Esophagus mucosa (tissue), 1 donor: Measurements from ENCODE around the gene LIMS2. TPM values are rescaled to one million over a fixed set of nuclear protein-coding genes. Genes with fewer than 3 reads are reported as not detected.

Experiments
- ATAC-seq: fragments of 200-7000 bp; cut with Tn5 transposase; one replicate; pipeline ENCODE4 v1.9.1; 2020
- total RNA-seq: library from RNA; stranded (reverse); gene quantifications from one replicate; pipeline ENCODE4 v1.2.4, GENCODE V29; 2023
- donor health status: DM: yes; HTN: yes; CAD: no.

LIMS2 gene
- total RNA-seq, 1 donor from 2014 or later = 6.0 TPM

GRCh38 chr2:127700527-127701192 is 25.3 kb upstream of the LIMS2 start:
- peak; percentile 78 for ATAC-seq

- no peak for ATAC-seq
These were observed 23.4 kb upstream of the LIMS2 start for GRCh38 chr2:127698553-127699355.

GRCh38 chr2:127697482-127698180 is 22.3 kb upstream of the LIMS2 start:
- no peak for ATAC-seq

DNA sequence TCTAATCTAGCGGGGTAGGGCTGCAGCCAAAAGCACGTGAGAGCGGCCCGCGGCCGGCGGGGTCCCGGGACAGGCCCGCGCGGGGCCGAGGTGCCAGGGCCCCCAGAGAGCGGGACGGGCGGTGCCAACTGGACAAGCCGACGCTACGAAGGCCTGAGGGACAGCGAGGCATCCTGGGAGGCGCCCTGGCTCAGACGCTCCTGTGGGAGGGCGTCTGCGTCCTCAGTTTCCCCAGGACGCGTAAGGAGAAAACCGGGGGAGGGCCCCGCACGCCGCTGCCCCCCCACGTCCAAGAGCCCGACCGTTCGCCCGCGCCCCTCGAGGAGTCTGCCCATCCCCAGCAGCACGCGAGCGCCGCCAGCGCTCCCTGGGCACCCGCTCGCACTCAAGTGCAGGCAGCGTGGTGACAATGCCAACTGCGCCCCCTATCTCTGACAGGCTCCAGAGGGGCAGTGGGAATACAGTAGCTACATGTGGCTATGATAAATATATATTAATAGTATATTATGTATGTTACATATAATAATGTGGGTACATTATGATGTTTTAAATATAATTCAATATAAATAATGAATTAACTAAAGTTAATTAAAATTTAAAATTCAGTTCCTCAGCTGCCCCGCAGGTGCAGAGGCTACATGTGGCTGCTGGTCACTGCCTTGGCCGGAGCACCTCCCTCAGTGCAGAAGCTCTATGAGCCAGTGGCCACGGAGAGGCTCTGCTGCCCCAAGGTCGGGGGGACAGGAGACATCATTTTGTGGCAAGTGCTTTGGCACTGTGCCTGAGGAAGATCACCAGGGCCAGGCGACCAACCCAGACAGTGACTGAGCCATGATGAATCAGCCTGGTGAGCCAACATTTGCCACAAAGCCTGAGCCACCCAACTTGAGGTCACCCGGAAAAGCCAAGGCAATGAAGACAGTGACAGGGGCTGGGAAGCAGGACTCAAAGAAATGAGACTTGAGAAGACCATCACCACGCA is 20.5 kb upstream of the LIMS2 start:
- peak; percentile 56 for ATAC-seq

DNA sequence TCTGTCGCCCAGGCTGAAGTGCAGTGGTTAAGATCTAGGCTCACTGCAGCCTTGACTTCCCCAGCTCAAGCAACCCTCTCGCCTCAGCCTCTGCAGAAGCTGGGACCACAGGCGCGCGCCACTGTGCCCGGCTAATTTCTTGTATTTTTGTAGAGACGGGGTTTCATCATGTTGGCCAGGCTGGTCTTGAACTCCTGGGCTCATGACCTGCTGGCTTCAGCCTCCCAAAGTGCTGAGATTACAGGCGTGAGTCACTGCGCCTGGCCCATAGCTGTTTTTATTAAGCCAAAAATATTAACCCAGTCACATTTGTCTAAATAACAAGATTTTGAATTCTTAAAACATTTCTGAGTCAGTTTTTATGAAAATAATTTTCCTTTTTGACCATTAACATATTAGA is 19.7 kb upstream of the LIMS2 start:
- no peak for ATAC-seq

DNA sequence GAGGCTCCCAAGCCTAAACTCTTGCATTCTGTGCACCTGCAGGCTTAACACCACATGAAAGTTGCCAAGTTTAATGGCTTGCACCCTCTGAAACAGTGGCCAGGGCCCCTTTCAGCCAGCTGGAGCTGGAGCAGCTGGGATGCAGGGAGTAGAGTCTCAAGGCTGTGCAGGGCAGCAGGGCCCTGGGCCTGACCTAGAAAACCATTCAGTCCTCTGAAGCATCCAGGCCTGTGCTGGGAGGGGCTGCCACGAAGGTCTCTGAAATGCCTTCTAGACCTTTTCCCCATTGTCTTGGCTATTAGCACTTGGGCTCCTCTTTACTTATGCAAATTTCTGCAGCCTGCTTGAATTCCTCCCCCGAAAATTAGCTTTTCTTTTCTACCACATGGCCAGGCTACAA is 15.4 kb upstream of the LIMS2 start:
- no peak for ATAC-seq

DNA sequence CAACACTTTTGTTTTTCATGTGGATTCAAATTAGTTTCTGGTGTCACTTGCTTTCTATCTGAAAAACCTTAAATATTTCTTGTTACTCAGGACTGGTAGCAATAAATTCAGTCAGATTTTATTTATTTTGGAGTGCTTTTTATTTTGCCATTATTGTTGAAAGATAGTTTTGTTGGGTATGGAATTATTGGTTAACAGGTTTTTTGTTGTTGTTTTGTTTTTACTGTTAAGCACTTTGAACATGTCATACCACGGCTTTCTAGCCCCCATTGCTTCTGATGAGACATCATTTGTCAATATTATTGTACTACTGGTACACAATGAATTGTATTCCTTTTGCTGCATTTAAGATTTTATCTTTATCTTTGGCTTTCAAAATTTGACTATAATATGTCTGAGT is 13.1 kb upstream of the LIMS2 start:
- ATAC-seq = no peak

GRCh38 chr2:127685410-127686080 is 10.2 kb upstream of the LIMS2 start:
- peak; percentile 28 for ATAC-seq

DNA sequence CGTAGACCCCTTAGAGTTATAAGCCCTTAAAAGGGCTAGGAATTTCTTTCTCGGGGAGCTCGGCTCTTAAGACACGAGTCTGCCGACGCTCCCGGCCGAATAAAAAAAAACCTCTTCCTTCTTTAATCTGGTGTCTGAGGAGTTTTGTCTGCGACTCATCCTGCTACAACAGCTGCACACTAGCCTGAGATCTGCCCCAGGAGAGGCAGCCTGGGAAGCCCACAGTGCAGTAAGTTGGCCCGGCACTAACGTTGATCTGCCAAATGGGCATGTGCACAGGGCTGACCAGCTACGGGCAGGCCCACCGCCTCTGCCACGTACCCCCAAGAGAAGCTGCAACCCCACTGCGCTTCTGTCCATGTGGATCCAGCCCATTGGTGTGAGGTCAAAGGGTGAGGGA is 8.4 kb upstream of the LIMS2 start:
- no peak for ATAC-seq

DNA sequence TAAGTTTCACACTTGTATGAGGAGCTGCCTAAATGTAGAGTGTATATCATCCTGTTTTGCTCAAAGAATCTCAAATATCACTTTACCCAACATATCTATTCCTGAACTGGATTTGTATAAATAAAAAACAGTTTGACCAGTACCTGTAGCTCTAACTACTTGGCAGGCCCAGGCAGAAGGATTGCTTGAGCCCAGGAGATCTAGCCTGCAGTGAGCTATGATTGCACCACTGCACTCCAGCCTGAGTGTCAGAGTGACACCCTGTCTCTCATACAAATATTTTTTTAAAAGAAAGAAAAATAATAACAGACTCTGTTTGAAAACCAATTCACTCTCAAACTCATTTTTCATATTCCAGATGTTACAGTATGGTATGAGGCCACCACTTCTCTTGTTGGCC is 7.7 kb upstream of the LIMS2 start:
- ATAC-seq = no peak

- ATAC-seq = no peak
These were observed 6.9 kb upstream of the LIMS2 start for GRCh38 chr2:127681976-127682857.

GRCh38 chr2:127681288-127681804 is 6.0 kb upstream of the LIMS2 start:
- ATAC-seq = peak; percentile 11

GRCh38 chr2:127680706-127681287 is 5.5 kb upstream of the LIMS2 start:
- ATAC-seq = no peak

- no peak for ATAC-seq
These were observed 4.5 kb upstream of the LIMS2 start for GRCh38 chr2:127679680-127680361.

GRCh38 chr2:127678991-127679390 is 3.7 kb upstream of the LIMS2 start:
- ATAC-seq = no peak

DNA sequence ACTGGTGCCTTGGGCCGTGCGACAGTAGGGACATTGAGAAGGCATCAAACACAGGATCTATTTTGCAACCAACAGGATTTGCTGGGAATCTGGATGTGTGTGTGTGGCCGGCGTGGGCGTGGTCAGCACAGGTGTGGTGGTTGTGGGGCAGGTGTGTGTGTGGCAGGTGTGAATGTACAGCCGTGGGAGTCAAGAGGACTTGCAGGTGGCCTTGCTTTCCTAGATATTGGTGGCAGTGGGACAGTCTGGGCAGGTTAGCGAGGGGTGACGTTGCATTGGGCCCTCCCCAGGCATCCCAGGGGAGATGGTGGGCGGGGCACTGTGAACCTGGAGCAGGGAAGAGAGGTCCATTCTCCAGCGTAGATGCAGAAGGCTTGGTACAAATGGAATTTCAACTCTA is 3.2 kb upstream of the LIMS2 start:
- ATAC-seq = no peak

DNA sequence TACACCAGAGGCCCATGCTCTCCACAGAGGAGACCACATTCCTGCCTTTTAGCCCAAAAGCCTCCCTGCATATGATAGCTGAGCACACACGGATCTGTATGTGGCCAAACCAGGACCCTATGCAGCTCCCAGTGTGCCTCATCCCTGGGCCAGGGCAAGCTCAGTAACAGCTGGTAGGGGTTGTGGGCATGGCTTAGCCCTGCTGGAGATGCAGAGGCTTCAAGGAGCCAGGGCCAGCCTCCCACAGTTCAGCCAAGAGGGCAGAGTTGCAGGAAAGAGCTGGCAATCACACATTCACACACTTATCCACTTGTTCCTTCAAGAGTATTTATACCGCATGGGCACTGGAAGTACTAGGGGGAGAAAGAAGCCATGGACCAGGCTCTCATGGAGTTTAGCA is 1.6 kb upstream of the LIMS2 start:
- no peak for ATAC-seq

DNA sequence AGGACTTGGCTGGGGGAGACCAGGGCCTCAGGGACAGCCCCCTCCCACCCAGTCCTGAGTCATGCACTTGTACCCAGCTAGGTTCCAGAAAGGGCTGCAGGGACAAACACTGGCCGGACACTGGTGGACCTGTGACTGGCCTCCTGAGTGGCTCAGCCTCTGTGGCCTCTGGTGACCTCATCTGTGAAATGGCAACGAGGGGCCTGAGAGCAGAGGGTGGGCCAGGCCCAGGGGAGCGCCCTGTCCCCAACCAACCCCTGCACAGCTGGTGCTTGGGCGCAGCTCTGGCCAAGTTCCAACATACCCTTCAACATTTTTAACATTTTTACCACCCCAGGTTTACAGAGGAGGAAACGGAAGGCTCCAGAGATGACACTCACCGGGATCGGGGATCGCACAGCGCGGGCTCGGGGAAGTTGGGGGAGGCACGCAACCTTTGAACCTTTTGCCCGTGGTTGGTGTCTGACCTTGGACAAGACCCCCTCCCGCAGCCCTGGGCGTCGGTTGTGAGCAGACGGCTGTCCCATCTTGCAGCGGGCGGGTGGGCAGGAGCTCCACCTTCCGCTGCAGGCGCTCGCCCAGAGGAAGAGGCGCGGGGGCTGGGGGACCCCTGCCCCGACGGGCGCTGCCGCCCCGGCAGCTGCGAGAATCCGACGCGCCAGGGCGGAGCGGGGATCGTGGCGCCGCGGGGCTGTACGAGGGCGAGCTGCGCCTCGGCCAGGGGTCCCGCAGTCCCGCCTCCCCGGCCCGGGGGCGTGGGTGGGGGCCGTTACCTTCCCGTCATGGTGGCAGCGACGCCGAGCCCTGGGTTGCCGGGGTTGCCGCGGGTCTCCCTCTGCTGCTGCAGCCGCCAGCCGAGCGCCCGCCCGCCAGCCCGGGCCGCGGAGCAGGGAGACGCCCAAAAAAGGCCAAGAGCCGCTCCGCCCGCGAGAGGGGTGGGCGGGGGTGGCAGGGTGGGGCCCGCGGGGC is 805 bp downstream of the LIMS2 start:
- ATAC-seq = peak; percentile 38
